Muscle of leg (tissue), 16 donors: Measurements from ENCODE around the gene TBRG4. TPM values are rescaled to one million over a fixed set of nuclear protein-coding genes. Genes with fewer than 3 reads are reported as not detected.
A peak's percentile ranks its signal among the peaks of the same experiment; 100 is the strongest.

Source experiments
- DNase-seq: peaks from one replicate; pipeline ENCODE4 v3.0.0; 2013
- H3K27ac ChIP-seq: one replicate; pipeline ENCODE4 v1.5.1; 2013; ENCODE audit warnings: mild to moderate bottlenecking, low read length, control low read depth
- H3K27me3 ChIP-seq: one replicate; pipeline ENCODE4 v1.6.1; 2013; ENCODE audit warnings: low read length; ENCODE audit not compliant: control insufficient read depth, insufficient read depth
- H3K36me3 ChIP-seq: one replicate; pipeline ENCODE4 v1.6.1; 2013; ENCODE audit warnings: low read length; ENCODE audit not compliant: control insufficient read depth, insufficient read depth
- H3K4me1 ChIP-seq: one replicate; pipeline ENCODE4 v1.6.1; 2013; ENCODE audit warnings: low read length; ENCODE audit not compliant: control insufficient read depth, insufficient read depth
- H3K4me3 ChIP-seq: one replicate; pipeline ENCODE4 v1.5.1; 2013; ENCODE audit warnings: low read length, control low read depth
- H3K9me3 ChIP-seq: replicated peaks from 2 replicates; pipeline ENCODE4 v1.6.1; 2013; ENCODE audit warnings: low read depth, low read length; ENCODE audit not compliant: control insufficient read depth
- WGBS: methylation state at CpG from one replicate; pipeline ENCODE4 v1.1.5; 2013; ENCODE audit warnings: missing lambda C conversion rate; ENCODE audit not compliant: insufficient coverage; 5-methylcytosine and 5-hydroxymethylcytosine counted together
- long read RNA-seq, 11 donors: transcript quantifications; one replicate each; lab custom pipeline, GENCODE V29; 2026
- polyA plus RNA-seq, 8 donors: library from polyadenylated mRNA; unstranded; fragments of 120-200 nt; gene quantifications; one replicate each; pipeline versions ENCODE4 v1.2.1 to v1.2.3, GENCODE V29; 2013; ENCODE audit warnings: inconsistent platforms in 1 of 8, low replicate concordance in 1 of 8; ENCODE audit not compliant: insufficient read length in 8 of 8, insufficient read depth in 1 of 8
- total RNA-seq: library from RNA; stranded (reverse); fragments of 120-200 nt; gene quantifications from one replicate; pipeline ENCODE4 v1.2.4, GENCODE V29; 2013

The TBRG4 gene
- total RNA-seq = 41.7 TPM
- polyA plus RNA-seq = 10 to 100 TPM; 35.5 to 45.2 (median 39.5) TPM
- long read RNA-seq, donor 1, partial matches to known transcripts = 0 of 4 reads
- long read RNA-seq, donor 1, other reads (novel, unspliced or antisense) = 0 of 4 reads
- long read RNA-seq, donor 2, partial matches to known transcripts = 0 of 1 reads
- long read RNA-seq, donor 2, other reads (novel, unspliced or antisense) = 0 of 1 reads
- long read RNA-seq, donor 3, transcript TBRG4-202 (9 exons, 1,917 nt) = major isoform, 7 of 21 reads
- long read RNA-seq, donor 3, transcript TBRG4-203 (9 exons, 2,225 nt) = minor isoform, 5 of 21 reads
- long read RNA-seq, donor 3, partial matches to known transcripts = 6 of 21 reads
- long read RNA-seq, donor 3, other reads (novel, unspliced or antisense) = 0 of 21 reads
- long read RNA-seq, donor 4, partial matches to known transcripts = 0 of 6 reads
- long read RNA-seq, donor 4, other reads (novel, unspliced or antisense) = 0 of 6 reads
- long read RNA-seq, donor 5, transcript TBRG4-202 (9 exons, 1,917 nt) = major isoform, 5 of 33 reads
- long read RNA-seq, donor 5, partial matches to known transcripts = 20 of 33 reads
- long read RNA-seq, donor 5, other reads (novel, unspliced or antisense) = 0 of 33 reads
- long read RNA-seq, donor 6, transcript TBRG4-202 (9 exons, 1,917 nt) = major isoform, 7 of 34 reads
- long read RNA-seq, donor 6, transcript TBRG4-201 (11 exons, 2,243 nt) = minor isoform, 5 of 34 reads
- long read RNA-seq, donor 6, partial matches to known transcripts = 16 of 34 reads
- long read RNA-seq, donor 6, other reads (novel, unspliced or antisense) = 0 of 34 reads
- long read RNA-seq, donor 7, partial matches to known transcripts = 0 of 5 reads
- long read RNA-seq, donor 7, other reads (novel, unspliced or antisense) = 0 of 5 reads
- long read RNA-seq, donor 8, partial matches to known transcripts = 0 of 4 reads
- long read RNA-seq, donor 8, other reads (novel, unspliced or antisense) = 0 of 4 reads
- long read RNA-seq, donor 9, partial matches to known transcripts = 0 of 3 reads
- long read RNA-seq, donor 9, other reads (novel, unspliced or antisense) = 0 of 3 reads
- long read RNA-seq, donor 10, partial matches to known transcripts = 0 of 5 reads
- long read RNA-seq, donor 10, other reads (novel, unspliced or antisense) = 0 of 5 reads
- long read RNA-seq, donor 11, transcript TBRG4-201 (11 exons, 2,243 nt) = major isoform, 7 of 11 reads
- long read RNA-seq, donor 11, partial matches to known transcripts = 0 of 11 reads
- long read RNA-seq, donor 11, other reads (novel, unspliced or antisense) = 0 of 11 reads

DNA sequence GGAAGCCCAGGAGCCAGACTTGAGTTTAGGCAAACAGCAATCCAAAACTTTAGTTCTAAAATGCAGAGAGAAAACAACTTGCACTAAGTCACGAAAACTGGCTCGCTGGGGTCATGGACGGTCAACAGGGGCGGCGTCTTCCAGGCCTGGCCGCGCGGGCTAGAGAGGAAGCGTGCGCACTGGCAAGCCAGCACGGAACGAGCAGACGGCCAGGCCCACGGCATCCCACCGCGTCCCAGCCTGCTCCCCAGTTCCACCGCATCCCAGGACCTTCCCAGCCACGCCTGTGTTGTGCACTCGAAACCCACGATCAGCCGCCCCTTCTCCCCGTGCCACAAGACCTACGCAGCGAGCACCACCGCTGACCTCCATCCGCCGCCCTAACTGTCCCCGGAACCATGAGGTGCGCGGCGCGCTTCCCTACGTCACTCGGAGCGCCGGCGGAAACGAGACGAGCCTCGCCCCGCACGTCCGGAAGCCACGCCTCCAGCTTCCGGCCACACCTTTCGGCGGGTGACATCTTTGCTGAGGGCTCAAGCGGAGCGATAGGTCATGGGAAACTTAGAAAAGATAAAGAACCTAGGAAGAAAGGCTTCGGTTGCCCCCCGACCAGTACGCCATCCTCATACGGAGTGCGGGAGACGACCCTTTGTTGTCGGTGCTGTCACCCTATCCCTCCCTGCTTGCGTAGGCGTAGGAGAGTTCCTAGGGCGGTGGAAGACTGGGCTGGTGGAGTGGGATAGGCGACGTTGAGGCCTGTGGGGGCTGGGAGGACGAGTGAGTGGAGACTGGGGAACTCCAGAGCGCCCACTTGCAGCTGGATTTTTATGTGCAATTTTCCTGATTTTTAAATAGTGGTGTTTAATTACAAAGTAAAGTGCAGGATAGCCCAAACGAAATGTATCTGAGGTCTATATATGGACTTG is at the start of gene TBRG4:
TSS of gene TBRG4 (minus strand) at position 400 of the 926 bp plus-strand sequence. CDS start 2,460 bp downstream, outside the sequence.
- peak; percentile 98 for DNase-seq
- Histone ChIP-seq H3K27me3 (peaks cover 4% of the 10 kb centered on the region), H3K4me1 (peaks cover 10% of the 10 kb centered on the region), H3K36me3 (peaks cover 26% of the 10 kb centered on the region), H3K4me3 (peak within 1 kb of the TSS; percentile 97), H3K9me3 (no peaks in the 10 kb centered on the region), H3K27ac (peak within 1 kb of the TSS; percentile 99)
- under 1% methylated on average over 54 of the region's 64 CpGs for WGBS

DNA sequence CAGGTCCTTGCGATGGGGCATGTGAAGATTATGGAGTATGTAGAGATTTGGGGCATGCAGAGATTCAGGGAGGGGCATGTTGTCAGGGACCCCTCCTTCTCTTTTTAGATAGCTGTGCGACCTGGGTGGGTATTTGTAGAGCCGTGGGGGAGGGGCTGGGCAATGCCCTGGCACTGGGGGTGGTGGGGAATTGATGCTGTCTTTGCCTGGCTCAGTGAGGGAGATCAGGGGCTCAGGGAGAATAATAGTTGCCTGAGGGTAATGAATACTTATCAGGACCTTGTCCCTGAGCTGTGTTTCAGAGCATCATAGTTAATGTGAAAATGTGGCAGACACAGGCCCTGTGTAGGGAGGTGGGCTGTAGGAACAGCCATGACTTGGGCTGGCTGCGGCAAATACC is 49.6 kb upstream of the TBRG4 start:
- H3K27me3 ChIP-seq = peaks cover 32% of the 10 kb centered on the region
- DNase-seq = no peak
- H3K4me1 ChIP-seq = peaks cover 3% of the 10 kb centered on the region
- no peak overlapping the region for H3K4me3 ChIP-seq
- peaks cover 7% of the 10 kb centered on the region for H3K9me3 ChIP-seq
- WGBS = 94% methylated on average over 3 of the region's 4 CpGs
- no peak overlapping the region for H3K27ac ChIP-seq
- H3K36me3 ChIP-seq = no peaks in the 10 kb centered on the region

GRCh38 chr7:45160417-45160881 is 49.0 kb upstream of the TBRG4 start:
- Histone ChIP-seq H3K4me3 (no peak overlapping the region), H3K9me3 (peaks cover 7% of the 10 kb centered on the region), H3K27ac (no peak overlapping the region), H3K27me3 (peaks cover 32% of the 10 kb centered on the region), H3K36me3 (no peaks in the 10 kb centered on the region), H3K4me1 (peaks cover 3% of the 10 kb centered on the region)
- DNase-seq = no peak
- 50% methylated on average over 8 of the region's 10 CpGs for WGBS

GRCh38 chr7:45159296-45159695 is 47.8 kb upstream of the TBRG4 start:
- Histone ChIP-seq H3K4me1 (peaks cover 5% of the 10 kb centered on the region), H3K4me3 (no peak overlapping the region), H3K27me3 (peaks cover 32% of the 10 kb centered on the region), H3K9me3 (peaks cover 3% of the 10 kb centered on the region), H3K36me3 (no peaks in the 10 kb centered on the region), H3K27ac (no peak overlapping the region)
- no peak for DNase-seq
- WGBS = 97% methylated on average over 3 of the region's 4 CpGs

DNA sequence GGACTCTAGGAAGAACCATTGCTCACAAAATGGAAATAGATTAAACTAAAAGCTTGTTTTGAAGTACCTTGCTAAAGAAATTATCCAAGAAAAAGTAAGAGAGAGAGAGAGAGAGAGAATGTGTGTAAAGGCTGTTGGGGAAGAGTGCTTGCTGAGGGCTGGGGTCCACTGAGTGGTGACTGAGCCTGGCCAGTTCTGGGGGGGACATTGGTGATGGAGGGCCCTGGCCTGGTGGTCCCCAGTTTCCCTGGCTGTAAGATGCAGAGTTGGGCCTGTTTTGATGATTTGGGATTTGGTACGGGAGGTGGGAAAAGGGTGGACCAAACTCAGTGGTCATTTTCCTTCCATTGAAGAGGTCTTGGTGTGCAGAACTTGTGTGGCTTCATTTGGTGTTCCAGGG is 47.0 kb upstream of the TBRG4 start:
- H3K9me3 ChIP-seq = no peaks in the 10 kb centered on the region
- no peak overlapping the region for H3K4me3 ChIP-seq
- 100% methylated on average over 1 of the region's 1 CpG for WGBS
- H3K36me3 ChIP-seq = no peaks in the 10 kb centered on the region
- peaks cover 32% of the 10 kb centered on the region for H3K27me3 ChIP-seq
- no peak overlapping the region for H3K27ac ChIP-seq
- H3K4me1 ChIP-seq = peaks cover 5% of the 10 kb centered on the region
- no peak for DNase-seq

DNA sequence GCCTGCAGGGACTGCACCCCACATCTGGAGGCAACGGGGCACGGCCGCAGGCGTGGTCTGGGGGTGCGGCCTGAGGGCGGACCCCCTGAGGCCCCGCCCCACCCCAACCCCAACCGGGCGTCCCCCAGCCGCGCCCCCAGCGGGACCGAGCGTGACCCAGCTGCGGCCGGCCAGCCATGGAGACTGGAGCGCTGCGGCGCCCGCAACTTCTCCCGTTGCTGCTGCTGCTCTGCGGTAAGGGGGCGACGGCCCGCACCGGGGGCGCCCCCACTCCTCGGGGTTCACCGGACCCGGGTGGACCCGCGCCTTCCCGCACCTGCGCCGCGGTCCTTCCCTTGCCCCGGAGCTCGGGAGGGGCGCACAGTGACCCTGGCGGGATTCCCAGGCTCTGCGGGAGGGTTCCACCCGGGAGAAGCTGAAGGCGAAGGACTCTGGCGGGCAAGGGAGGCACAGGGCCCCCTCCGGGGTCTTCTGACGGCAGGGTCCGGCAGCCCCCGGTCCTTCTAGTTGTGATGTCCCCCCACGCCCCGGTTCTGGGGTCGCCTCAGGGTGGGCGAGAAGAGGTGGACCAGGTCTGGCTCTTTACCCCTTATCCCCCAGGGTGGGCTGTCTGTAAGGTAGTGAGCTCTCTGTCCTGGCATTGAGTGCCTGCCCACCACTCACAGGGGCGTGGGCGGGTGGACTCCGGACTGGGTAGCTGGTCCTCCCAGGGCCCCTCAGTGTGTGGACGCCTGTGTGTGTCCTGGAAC is 46.3 kb upstream of the TBRG4 start, which contains the start of gene RAMP3:
TSS of gene RAMP3 (plus strand) at position 139 of the 749 bp plus-strand sequence. CDS start at position 177, 38 bp downstream.
- H3K36me3 ChIP-seq = no peaks in the 10 kb centered on the region
- peak; percentile 17 for DNase-seq
- H3K4me3 ChIP-seq = peak within 1 kb of the TSS; percentile 12
- H3K27ac ChIP-seq = no peak within 1 kb of the TSS
- no peaks in the 10 kb centered on the region for H3K9me3 ChIP-seq
- 3% methylated on average over 42 of the region's 56 CpGs for WGBS
- peaks cover 5% of the 10 kb centered on the region for H3K4me1 ChIP-seq
- H3K27me3 ChIP-seq = peaks cover 32% of the 10 kb centered on the region

DNA sequence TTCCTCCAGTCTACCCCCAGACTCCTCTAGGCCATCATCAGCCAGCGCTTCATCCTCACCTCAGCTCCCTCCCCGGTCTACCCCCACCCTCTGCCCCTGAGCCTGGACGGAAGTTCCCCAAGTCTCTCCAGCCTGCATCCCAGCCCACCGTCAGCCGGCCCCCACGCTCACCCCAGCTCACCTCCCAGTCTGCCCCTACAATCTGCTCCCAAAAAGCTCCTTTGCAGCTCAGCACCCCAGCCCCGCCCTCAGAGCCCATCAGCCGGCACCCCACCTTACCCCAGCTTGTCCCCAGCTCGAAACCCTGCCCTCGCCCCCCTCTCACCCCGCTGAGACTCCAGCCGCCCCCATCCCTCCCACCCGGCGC is 45.8 kb upstream of the TBRG4 start:
- H3K9me3 ChIP-seq = no peaks in the 10 kb centered on the region
- no peaks in the 10 kb centered on the region for H3K36me3 ChIP-seq
- no peak for DNase-seq
- peaks cover 5% of the 10 kb centered on the region for H3K4me1 ChIP-seq
- H3K27ac ChIP-seq = no peak overlapping the region
- H3K27me3 ChIP-seq = peaks cover 32% of the 10 kb centered on the region
- H3K4me3 ChIP-seq = no peak overlapping the region
- 6% methylated on average over 6 of the region's 14 CpGs for WGBS

GRCh38 chr7:45156516-45157272 is 45.2 kb upstream of the TBRG4 start:
- Histone ChIP-seq H3K27ac (no peak overlapping the region), H3K9me3 (no peaks in the 10 kb centered on the region), H3K36me3 (no peaks in the 10 kb centered on the region), H3K27me3 (peaks cover 32% of the 10 kb centered on the region), H3K4me1 (peaks cover 5% of the 10 kb centered on the region), H3K4me3 (no peak overlapping the region)
- no peak for DNase-seq
- WGBS = 67% methylated on average over 6 of the region's 8 CpGs
